Measurements from ENCODE around the gene CLEC11A.

The CLEC11A gene

DNA sequence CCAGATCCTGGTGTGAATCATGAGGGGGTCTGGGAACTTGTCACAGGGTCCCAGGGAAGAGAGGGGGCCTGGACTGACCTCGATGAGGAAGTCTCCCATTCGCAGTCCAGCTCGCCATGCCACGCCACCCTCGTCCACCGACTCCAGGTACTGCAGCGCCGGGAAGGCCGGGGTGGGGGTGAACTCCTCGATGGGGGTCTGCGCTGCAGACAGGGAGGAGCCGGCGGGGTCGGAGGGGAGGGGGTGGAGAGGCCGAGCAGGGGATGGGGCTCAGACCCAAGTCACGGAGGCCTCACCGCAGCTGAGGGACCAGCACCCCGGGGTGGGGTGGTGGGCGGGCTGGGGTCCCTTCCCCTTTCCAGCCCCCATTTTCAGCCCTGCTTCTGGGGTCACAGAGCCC is 34.4 kb upstream of the CLEC11A start:
- H3K4me3 ChIP-seq (replicated peaks; ENCODE audit: low read depth, low read length), result no peak overlapping the region
- DNase-seq (ENCODE audit: extremely low read depth, low read depth), result no peak
- TF ChIP-seq, protein P1, sequence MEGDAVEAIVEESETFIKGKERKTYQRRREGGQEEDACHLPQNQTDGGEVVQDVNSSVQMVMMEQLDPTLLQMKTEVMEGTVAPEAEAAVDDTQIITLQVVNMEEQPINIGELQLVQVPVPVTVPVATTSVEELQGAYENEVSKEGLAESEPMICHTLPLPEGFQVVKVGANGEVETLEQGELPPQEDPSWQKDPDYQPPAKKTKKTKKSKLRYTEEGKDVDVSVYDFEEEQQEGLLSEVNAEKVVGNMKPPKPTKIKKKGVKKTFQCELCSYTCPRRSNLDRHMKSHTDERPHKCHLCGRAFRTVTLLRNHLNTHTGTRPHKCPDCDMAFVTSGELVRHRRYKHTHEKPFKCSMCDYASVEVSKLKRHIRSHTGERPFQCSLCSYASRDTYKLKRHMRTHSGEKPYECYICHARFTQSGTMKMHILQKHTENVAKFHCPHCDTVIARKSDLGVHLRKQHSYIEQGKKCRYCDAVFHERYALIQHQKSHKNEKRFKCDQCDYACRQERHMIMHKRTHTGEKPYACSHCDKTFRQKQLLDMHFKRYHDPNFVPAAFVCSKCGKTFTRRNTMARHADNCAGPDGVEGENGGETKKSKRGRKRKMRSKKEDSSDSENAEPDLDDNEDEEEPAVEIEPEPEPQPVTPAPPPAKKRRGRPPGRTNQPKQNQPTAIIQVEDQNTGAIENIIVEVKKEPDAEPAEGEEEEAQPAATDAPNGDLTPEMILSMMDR (IDR thresholded peaks at IDR 0.05; ENCODE audit: low read depth, low read length, missing control alignments), result no peak

GRCh38 chr19:50690439-50690838 is 32.7 kb upstream of the CLEC11A start:
- H3K4me3 ChIP-seq (replicated peaks; ENCODE audit: low read depth, low read length), result no peak overlapping the region
- DNase-seq (ENCODE audit: extremely low read depth, low read depth), result no peak
- TF ChIP-seq, protein P1 (IDR thresholded peaks at IDR 0.05; ENCODE audit: low read depth, low read length, missing control alignments), result no peak

DNA sequence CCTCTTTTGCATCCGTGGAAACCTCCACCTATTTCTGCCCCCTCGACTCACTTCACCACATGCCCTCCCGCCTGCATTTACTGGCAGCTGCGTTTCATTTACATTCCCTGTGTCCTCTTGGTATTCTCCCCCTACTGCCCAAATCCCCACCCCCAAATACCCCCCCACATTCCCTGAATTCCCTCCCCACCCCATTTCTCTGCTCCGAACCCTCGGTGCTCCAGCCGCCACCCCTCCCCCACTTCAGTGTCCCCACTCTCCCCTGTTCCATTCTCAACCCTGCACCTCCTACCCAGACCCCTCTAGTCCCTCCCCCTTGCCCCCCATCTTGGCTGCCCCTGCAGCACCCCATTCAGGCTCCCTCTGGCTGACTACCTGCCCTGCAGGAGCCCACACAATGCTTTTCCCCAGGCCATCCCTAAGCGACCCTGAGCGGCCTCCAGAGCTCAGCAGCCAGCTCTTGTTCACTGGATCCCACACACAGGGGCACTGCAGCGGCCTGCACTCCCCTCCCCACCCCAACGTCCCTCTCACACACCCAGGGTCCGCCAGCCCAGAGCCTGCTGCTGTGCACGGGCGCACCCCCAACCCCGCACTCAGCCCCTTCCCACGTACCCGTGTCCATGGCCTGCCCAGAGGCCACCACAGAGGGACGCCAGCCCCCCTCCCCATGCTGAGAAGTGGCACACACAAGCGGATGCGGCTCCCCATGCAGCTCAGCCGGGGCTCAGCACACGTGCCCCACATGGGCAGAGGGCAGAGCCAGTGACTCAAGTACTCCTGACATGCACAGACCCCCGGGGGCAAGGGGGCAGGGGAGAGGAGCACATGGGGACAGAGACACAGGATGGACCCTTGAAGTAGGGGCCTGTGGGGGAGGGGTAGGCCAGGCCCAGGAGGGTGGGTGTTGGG is 29.8 kb upstream of the CLEC11A start:
- TF ChIP-seq, protein P1 (IDR thresholded peaks at IDR 0.05; ENCODE audit: low read depth, low read length, missing control alignments), result no peak
- DNase-seq (ENCODE audit: extremely low read depth, low read depth), result no peak
- no peak overlapping the region for H3K4me3 ChIP-seq (replicated peaks; ENCODE audit: low read depth, low read length)

- no peak overlapping the region for H3K4me3 ChIP-seq (replicated peaks; ENCODE audit: low read depth, low read length)
- DNase-seq (ENCODE audit: extremely low read depth, low read depth), result no peak
- TF ChIP-seq, protein P1 (IDR thresholded peaks at IDR 0.05; ENCODE audit: low read depth, low read length, missing control alignments), result no peak
These were observed 28.4 kb upstream of the CLEC11A start for GRCh38 chr19:50694815-50695145.

DNA sequence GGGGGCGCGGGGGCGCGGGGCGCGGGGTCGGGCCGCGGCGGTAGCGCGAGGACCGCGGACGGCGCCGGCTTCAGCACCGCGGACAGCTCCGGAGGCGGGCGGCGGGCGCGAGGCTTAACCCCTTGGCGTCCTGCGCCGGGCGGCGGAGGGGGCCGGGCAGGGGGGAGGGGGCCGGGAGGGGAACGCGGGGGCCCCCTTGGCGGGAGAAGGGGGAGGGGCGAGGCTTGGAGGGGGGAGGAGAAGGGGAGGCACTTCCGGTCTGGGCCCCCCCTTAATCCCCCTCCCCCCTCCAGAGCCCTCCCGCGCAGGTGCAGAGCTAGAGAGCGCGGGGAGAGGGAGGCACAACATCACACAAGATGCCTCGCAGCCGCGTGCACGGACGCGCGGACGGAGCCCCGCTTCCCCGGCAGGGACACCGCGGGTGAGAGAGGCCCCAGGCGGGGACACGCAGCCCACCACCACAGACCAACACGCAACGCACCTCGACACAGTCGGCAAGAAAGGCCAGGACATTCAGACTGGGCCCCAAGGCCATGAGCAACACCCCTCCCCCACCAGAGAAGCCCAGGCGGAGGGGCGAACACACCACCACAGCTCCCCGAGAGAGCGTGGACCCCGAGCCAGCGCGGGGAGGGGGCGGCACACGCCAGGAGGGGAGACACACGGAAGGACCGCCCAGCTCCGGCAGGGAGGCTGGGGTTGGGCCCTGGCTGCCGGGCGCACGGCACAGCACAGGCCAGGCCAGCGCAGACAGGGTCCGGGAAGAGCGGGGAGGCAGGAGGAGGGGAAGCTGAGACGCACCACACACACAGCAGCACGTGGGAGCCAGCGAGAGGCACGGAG is 27.7 kb upstream of the CLEC11A start:
- TF ChIP-seq, protein P1 (IDR thresholded peaks at IDR 0.05; ENCODE audit: low read depth, low read length, missing control alignments), result no peak
- no peak overlapping the region for H3K4me3 ChIP-seq (replicated peaks; ENCODE audit: low read depth, low read length)
- DNase-seq (ENCODE audit: extremely low read depth, low read depth), result no peak

- no peak overlapping the region for H3K4me3 ChIP-seq (replicated peaks; ENCODE audit: low read depth, low read length)
- DNase-seq (ENCODE audit: extremely low read depth, low read depth), result no peak
- TF ChIP-seq, protein P1 (IDR thresholded peaks at IDR 0.05; ENCODE audit: low read depth, low read length, missing control alignments), result no peak
These were observed 27.1 kb upstream of the CLEC11A start for GRCh38 chr19:50696094-50696483.
